Measurements from ENCODE around the gene FXR1.

GRCh38 chr3:181007262-181007661, 94.8 kb downstream of the FXR1 start:
- no peak for TF ChIP-seq NRF1 (conservative IDR thresholded peaks at IDR 0.05; ENCODE audit: low read depth, low read length)
- TF ChIP-seq POLR2A (IDR thresholded peaks at IDR 0.05; ENCODE audit: low read depth, low read length): no peak
- TF ChIP-seq EZH2 (IDR thresholded peaks at IDR 0.05; ENCODE audit: borderline replicate concordance, control insufficient read depth, low read depth, low read length): no peak
- TF ChIP-seq SUZ12 (IDR thresholded peaks at IDR 0.05; ENCODE audit: unreplicated experiment): no peak
- no peak for TF ChIP-seq BRCA1 (IDR thresholded peaks at IDR 0.05; ENCODE audit: low read depth, low read length)
- TF ChIP-seq IRF4 (IDR thresholded peaks at IDR 0.05; ENCODE audit: low read depth, low read length): no peak
- TF ChIP-seq, protein P1, sequence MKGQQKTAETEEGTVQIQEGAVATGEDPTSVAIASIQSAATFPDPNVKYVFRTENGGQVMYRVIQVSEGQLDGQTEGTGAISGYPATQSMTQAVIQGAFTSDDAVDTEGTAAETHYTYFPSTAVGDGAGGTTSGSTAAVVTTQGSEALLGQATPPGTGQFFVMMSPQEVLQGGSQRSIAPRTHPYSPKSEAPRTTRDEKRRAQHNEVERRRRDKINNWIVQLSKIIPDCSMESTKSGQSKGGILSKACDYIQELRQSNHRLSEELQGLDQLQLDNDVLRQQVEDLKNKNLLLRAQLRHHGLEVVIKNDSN (IDR thresholded peaks at IDR 0.05; ENCODE audit: borderline replicate concordance, extremely low read length, insufficient read depth, low read depth, low read length): no peak
- TF ChIP-seq TCF7 (IDR thresholded peaks at IDR 0.05; ENCODE audit: borderline replicate concordance): no peak
- no peak for TF ChIP-seq RAD51 (IDR thresholded peaks at IDR 0.05)
- no peak for TF ChIP-seq REST (IDR thresholded peaks at IDR 0.05; ENCODE audit: low read depth, low read length)
- TF ChIP-seq, protein P2, sequence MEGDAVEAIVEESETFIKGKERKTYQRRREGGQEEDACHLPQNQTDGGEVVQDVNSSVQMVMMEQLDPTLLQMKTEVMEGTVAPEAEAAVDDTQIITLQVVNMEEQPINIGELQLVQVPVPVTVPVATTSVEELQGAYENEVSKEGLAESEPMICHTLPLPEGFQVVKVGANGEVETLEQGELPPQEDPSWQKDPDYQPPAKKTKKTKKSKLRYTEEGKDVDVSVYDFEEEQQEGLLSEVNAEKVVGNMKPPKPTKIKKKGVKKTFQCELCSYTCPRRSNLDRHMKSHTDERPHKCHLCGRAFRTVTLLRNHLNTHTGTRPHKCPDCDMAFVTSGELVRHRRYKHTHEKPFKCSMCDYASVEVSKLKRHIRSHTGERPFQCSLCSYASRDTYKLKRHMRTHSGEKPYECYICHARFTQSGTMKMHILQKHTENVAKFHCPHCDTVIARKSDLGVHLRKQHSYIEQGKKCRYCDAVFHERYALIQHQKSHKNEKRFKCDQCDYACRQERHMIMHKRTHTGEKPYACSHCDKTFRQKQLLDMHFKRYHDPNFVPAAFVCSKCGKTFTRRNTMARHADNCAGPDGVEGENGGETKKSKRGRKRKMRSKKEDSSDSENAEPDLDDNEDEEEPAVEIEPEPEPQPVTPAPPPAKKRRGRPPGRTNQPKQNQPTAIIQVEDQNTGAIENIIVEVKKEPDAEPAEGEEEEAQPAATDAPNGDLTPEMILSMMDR (IDR thresholded peaks at IDR 0.05 in 2 of 3, conservative IDR thresholded peaks at IDR 0.05 in 1 of 3; ENCODE audit: control insufficient read depth in 2 of 3, extremely low read depth in 1 of 3, insufficient read depth in 1 of 3, low read depth in 3 of 3, low read length in 3 of 3): no peak
- TF ChIP-seq CREM (IDR thresholded peaks at IDR 0.05; ENCODE audit: low read depth): no peak
